Skeletal muscle cell (primary cell): ENCODE data around the gene MBNL2.

Experiments
- DNase-seq: peaks from one replicate; pipeline ENCODE4 v3.0.0-alpha.2; 2010; ENCODE audit warnings: low read depth
- H3K4me3 ChIP-seq: 2 replicates; pipeline ENCODE4 v1.5.1; 2011; ENCODE audit warnings: low read depth, mild to moderate bottlenecking, control low read depth, low read length, moderate library complexity

MBNL2 gene

DNA sequence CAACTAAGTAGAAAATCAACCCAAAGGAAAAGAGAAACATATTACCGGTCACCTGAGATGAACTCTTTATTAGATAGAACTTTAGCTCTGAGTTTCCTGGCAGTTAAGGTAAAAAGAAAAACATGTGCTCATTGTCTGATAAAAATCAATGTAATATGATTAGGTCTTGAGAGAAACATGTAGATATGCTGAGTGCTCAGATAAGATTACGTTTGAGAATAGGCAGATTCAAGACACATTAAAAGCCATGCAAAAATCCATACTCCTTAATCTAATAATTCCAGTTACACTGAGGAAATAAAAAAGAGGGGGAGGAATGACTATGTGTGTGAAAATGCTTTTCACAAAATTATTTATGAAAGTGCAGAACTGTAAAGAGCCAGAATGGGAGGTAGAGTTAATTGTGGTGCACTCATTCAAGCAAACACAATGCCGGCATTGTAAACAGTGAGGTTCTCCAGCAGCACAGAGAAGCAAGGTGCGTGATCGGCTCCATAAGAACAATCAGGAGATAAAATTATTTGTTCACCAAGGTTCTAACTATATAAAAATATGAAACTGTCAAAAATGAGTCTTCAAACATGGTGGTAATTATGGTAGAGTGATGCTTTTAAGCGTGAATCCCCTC lies 88.8 kb downstream of the MBNL2 start:
- no peak overlapping the region for H3K4me3 ChIP-seq
- no peak for DNase-seq

DNA sequence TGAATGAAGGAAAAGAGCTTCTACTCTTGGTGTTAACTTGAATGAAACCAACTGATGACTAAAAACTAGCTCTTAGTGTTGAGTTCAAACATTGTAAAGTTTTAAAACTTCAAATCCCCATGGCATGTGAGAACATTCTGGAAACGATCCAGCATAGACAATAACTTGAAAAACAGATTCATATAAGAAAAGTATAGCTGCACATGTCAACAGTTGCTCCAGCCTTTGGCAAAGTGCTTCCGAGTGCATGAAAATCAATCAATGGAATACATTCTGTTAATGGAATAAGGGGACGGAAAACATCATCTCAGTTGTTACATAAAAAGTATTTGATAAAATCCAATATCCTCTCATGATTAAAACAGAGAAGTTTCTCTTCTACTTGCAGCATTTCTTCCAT lies 89.8 kb downstream of the MBNL2 start:
- no peak for DNase-seq
- no peak overlapping the region for H3K4me3 ChIP-seq

- no peak overlapping the region for H3K4me3 ChIP-seq
Observed at GRCh38 chr13:97313551-97314260, 91.6 kb downstream of the MBNL2 start.

GRCh38 chr13:97316390-97316789 lies 94.3 kb downstream of the MBNL2 start:
- DNase-seq: no peak
- H3K4me3 ChIP-seq: no peak overlapping the region

More at GRCh38 chr13:97313551-97314260, 91.6 kb downstream of the MBNL2 start:
- DNase-seq: no peak

GRCh38 chr13:97317933-97318332 lies 95.8 kb downstream of the MBNL2 start:
- DNase-seq: no peak

DNA sequence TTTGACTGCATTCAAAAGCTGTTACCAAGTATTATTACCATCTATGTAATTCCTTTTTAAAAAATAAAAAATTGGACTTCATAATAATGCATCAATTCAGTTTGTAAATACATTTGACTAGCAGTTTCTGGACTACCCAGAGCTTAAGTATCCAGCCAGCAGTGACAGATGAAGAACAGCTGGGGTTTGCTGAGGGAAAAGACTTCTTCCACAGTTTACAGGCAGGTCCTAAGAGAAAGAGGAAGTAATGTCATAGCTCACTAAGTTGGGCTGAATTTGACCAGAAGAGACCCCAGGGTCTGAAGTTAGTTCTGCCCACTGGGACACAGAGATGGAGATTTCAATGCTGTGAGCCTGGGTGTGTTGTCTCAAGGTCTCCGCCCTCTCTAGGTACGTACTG lies 96.4 kb downstream of the MBNL2 start:
- no peak for DNase-seq
- H3K4me3 ChIP-seq: no peak overlapping the region

More at GRCh38 chr13:97317933-97318332, 95.8 kb downstream of the MBNL2 start:
- no peak overlapping the region for H3K4me3 ChIP-seq

GRCh38 chr13:97319113-97319720 lies 97.1 kb downstream of the MBNL2 start:
- no peak for DNase-seq
- H3K4me3 ChIP-seq: no peak overlapping the region

DNA sequence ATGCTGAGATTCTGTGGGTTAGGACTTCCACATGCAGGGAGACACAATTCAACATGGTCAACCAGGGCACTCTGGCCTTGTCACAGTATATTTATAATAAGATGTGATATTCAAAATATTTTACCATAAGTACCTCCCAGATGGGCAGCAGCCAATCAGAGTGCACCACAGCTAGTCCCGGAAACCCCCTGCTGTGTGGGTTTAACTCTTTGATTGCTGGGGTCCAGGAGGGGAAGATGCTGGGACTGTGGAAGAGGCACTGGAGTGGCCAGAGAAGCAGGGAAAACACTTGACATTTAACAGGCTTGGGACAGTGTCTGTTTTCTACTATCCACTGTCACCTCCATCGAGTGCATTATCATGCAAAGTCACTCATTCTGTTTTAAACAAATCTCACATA lies 99.0 kb downstream of the MBNL2 start:
- DNase-seq: no peak
- H3K4me3 ChIP-seq: no peak overlapping the region

- H3K4me3 ChIP-seq: no peak overlapping the region
- no peak for DNase-seq
Observed at GRCh38 chr13:97321616-97322321, 99.6 kb downstream of the MBNL2 start.

DNA sequence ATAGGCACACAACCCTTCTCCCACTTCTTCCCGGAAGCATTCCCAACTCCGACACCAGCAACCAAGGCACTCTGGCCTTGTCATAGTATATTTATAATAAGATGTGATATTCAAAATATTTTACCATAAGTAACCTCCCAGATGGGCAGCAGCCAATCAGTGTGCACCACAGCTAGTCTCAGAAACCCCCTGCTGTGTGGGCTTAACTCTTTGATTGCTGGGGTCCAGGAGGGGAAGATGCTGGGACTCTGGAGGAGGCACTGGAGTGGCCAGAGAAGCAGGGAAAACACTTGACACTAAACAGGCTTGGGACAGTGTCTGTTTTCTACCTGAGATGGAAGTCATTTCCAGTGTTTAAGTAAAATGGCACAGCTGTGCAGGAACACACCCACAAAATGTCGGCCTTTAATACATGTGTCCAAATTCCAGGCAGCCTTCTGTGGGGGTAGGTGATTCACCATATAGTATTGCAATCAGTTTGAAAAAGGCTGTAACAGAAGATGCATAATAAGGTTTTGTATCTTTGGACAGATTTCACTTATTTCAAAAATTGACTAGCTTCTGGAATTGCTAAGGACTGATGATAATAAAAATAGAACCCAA lies 100.7 kb downstream of the MBNL2 start:
- no peak overlapping the region for H3K4me3 ChIP-seq
- no peak for DNase-seq

- no peak overlapping the region for H3K4me3 ChIP-seq
- DNase-seq: no peak
Observed at GRCh38 chr13:97324115-97324514, 102.0 kb downstream of the MBNL2 start.

DNA sequence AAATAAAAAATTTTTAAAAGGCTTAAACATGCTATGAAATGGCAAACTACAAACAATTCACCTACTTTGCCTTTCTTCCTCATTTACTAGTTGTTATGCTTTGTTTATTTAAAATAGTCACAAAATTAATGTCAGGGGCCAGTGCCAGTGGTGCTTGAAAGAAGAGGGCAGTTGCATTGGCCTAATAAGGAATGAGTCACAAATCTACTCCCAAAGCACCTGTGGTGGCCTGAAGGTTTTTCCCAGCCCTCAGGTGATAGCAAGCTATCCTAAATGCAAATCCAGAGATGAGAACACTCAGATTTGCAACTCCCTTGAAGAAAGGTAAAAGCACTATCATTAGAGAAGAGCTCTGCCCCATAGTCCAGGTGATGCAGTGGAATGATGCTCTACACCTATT lies 103.6 kb downstream of the MBNL2 start:
- H3K4me3 ChIP-seq: no peak overlapping the region
- DNase-seq: no peak

DNA sequence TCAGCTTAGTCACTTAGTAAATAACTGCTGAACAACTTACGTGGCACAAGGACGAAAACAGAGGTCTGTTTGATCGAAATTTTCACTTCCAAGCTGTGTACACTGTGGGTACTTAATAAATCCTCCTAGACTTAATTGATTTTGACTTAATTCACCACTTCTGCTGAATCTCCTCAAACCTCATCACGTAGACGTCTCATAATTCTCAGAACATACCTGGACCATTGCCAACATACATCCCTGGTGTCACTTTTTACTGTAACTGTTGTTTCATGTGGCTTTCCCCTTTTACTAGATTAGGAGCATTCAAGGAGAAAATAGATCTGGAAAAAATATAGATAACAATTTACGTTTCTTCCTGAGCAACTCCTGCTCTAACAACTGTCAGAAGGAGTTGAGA lies 105.0 kb downstream of the MBNL2 start:
- no peak for DNase-seq
- no peak overlapping the region for H3K4me3 ChIP-seq

DNA sequence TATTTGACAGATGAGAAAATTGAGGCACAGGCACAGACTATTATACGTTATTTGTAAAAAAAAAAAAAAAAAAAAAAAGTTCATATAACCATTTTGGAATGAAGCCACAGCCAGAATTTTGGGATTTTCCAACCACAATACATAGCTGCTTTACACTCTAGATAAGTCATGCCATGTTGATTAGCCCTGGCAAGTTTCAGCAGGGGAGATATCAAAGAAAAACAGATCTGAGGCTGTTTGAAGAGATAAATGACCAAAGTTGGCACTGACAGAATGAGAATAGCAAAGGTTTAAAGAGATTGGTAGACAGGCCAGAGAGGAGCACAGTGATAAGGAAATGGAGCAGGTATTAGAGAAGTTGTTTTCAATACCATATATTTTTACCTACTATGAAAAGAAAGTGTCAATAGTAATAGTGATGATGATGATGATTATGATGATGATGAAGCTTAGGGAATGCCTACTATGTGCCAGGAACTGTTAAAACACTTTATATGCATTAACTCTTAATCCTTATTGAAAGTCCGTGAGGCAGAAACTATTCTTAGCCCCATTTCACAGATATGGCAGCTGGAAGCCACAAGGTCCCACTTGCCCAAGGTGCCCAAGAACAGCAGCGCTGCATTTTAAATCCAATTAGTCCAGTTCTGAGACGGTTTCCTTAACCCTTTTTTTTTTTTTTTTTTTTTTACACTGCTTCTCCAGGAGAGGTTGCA lies 105.5 kb downstream of the MBNL2 start:
- no peak overlapping the region for H3K4me3 ChIP-seq
- no peak for DNase-seq

DNA sequence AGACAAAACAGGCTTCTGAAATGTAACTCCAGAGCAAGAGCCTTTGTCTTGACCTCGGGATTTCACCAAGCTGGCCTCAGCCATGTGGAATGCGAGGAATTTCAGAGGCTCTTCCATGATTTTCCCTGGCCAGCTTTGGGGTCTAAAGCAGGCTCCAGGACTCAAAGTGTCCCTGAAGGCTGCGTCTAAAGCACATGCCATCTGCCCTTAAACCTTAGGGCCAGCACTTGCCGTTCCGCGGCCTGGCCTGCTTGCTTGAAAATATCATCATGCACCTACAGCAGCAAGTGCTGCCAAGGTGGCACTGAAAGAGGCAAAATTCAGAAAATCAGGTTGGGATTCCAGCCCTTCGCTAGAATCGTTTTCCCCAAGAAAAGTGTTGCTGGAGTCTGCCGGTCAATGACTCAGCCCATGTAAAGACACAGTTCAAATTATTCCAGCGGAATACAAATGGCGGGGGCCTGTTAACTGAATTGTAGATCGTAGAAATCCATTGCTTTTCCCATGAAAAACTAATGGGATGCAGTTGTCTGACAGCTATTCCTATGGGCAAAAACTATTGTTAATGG lies 106.2 kb downstream of the MBNL2 start:
- no peak for DNase-seq
- no peak overlapping the region for H3K4me3 ChIP-seq

DNA sequence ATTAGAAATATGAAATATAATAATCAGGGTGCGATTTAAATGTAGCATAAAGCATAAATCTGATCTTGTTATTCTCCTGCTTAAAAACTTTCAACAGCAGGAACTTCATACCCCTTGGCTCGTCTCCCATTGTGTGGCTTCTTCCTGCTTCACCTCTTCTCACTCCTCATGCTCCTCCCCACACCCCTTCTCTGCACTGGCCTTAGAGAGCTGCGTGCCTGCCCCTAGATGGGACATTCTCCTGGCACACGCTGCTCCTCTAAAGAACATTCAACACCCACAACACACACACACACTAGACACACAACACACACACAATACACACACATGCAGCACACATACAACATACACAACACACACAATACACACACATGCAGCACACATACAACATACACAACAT lies 107.2 kb downstream of the MBNL2 start:
- H3K4me3 ChIP-seq: no peak overlapping the region
- DNase-seq: no peak

GRCh38 chr13:97330448-97330847 lies 108.3 kb downstream of the MBNL2 start:
- no peak for DNase-seq
- H3K4me3 ChIP-seq: no peak overlapping the region

DNA sequence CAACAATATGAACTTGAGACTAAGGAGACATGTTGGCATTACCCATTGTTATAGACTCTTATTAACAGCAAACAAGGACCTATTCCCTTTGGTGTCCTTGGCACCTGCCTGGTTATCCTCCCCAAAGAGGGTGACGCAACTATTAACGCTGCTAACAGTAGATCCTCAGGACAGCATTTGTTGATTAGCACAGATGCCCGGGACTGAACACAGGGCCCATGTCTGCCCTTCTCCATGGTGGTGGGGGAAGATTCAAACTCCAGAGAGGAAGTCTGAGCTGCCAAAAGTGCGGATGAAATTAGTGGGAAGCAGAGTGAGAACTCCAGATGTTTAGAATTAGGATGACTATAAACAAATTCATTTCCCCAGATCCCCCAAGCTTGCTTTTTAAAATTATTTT lies 110.6 kb downstream of the MBNL2 start:
- no peak for DNase-seq
- no peak overlapping the region for H3K4me3 ChIP-seq

DNA sequence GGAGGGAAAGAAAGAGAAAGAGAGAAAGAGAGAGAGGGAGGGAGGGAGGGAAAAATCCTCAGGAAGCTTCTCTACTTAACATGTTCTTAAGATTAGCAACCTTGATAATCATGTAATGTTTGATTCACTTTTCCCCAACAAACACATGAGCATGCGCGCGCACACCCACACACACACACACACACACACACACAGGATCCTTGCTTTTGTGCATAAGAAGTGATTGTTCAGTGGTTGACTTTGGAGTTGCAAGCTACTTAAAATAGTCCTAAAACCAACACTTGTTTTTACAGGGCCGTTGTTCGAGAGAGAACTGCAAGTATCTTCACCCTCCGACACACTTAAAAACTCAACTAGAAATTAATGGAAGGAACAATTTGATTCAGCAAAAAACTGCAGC lies 111.8 kb downstream of the MBNL2 start:
- H3K4me3 ChIP-seq: no peak overlapping the region
- DNase-seq: no peak
